ENCODE measurements around the gene CDH16. TPM values are rescaled to one million over a fixed set of nuclear protein-coding genes. Genes with fewer than 3 reads are reported as not detected.
A peak's percentile ranks its signal among the peaks of the same experiment; 100 is the strongest.
"Not testable (repeated sequence)": the region's sequence is repeated elsewhere in the genome, so short reads cannot be mapped to it uniquely, and the experiment has no call there.

Gene CDH16
- total and polyA plus RNA-seq, 8 donors, result not detected

DNA sequence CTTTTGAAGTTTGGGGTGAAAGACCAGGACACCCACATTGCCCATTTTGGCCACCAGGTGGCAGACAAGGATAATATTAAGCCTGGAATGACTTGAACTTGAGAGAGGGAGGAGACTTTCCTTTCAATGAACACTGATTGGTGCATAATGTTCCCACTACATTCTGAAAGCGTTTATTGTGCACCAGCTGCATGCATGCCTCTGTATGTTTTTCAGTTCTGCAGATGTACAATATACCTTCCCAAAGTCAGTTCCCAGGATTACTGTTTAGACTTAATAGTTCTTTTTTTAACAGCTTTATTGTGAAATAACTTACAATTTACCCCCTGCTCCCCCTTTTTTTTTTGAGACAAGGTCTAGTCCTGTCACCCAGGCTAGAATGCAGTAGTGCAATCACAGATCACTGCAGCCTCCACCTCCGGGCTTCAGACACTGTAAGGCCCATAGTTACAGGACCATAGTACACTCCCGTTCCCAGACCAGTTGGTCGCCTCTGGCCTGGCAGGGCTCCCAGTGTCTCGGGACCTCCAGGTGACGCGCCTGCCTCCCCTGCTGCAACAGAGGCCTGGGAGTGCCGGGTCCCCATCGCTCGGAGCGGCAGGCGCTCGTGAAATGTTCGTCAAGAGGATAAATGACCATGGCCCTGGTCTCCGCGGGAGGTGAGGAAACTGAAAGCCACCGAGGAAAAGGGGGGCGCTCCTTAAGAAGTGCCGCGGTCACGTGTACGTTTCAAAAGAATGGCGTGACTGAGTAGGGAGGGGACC lies 28.8 kb upstream of the CDH16 start:
- DNase-seq (peak; percentile 51 to 89 (median 76)), ATAC-seq (peak; percentile 83 to 94 (median 90)), FAIRE-seq (peak; percentile 78)
- Histone ChIP-seq H3K36me3 (peaks cover 0 to 7% (median 7%) of the 10 kb centered on the region in 3 donors), H3K4me1 (peaks cover 0 to 5% (median 0%) of the 10 kb centered on the region in 3 donors), H3K27ac (no peak overlapping the region), H3K27me3 (no peaks in the 10 kb centered on the region), H3K4me3 (peak overlapping the region; percentile 15 to 52 (median 36)), H3K9me3 (no peaks in the 10 kb centered on the region)
- 0% methylated on average over 21 to 22 of the region's 23 CpGs for WGBS, 2 donors
- intact Hi-C loops (cut with DNase I), result no loop called here
- peak; percentile 74 to 95 (median 88) for TF ChIP-seq CTCF (IDR thresholded peaks at IDR 0.05)

DNA sequence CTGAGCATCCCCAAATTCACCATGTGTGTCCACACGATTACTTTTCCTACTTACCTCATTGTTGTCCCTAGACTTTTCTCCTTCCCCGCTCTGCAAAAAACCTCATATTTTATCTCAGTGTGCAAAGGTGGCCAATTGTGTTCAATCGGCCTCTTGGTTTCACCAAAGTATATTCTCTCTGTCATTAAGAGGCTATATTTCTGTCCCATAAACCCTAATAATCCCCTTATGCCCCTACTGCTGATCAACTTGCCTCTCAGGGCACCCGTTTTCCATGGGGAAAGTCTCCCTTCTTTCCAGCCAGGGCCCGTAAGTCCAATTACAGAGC lies 28.3 kb upstream of the CDH16 start:
- no peak overlapping the region for H3K27ac ChIP-seq
- ATAC-seq (peak in 1 of 4 donors; percentile 2), FAIRE-seq (no peak), DNase-seq (no peak)
- peaks cover 0 to 12% (median 10%) of the 10 kb centered on the region in 3 donors for H3K36me3 ChIP-seq
- no peak overlapping the region for H3K4me3 ChIP-seq
- no peak for TF ChIP-seq CTCF (IDR thresholded peaks at IDR 0.05)
- H3K4me1 ChIP-seq, result peaks cover 0 to 5% (median 0%) of the 10 kb centered on the region in 3 donors
- WGBS, 2 donors, result 18 to 19% methylated on average over 5 of the region's 5 CpGs
- H3K9me3 ChIP-seq, result no peaks in the 10 kb centered on the region
- no peaks in the 10 kb centered on the region for H3K27me3 ChIP-seq
- intact Hi-C loops (cut with DNase I), result no loop called here

- Histone ChIP-seq H3K36me3 (peaks cover 0 to 16% (median 13%) of the 10 kb centered on the region in 3 donors), H3K9me3 (no peaks in the 10 kb centered on the region), H3K4me1 (peaks cover 0 to 5% (median 0%) of the 10 kb centered on the region in 3 donors), H3K4me3 (no peak overlapping the region), H3K27ac (no peak overlapping the region), H3K27me3 (no peaks in the 10 kb centered on the region)
- TF ChIP-seq CTCF (IDR thresholded peaks at IDR 0.05), result no peak
- ATAC-seq (no peak), DNase-seq (peak in 1 of 6 donors; percentile 17), FAIRE-seq (no peak)
- intact Hi-C loops (cut with DNase I), result no loop called here
- 59 to 78% methylated on average over 7 of the region's 7 CpGs for WGBS, 2 donors
These were observed 27.9 kb upstream of the CDH16 start for GRCh38 chr16:66946541-66946940.

DNA sequence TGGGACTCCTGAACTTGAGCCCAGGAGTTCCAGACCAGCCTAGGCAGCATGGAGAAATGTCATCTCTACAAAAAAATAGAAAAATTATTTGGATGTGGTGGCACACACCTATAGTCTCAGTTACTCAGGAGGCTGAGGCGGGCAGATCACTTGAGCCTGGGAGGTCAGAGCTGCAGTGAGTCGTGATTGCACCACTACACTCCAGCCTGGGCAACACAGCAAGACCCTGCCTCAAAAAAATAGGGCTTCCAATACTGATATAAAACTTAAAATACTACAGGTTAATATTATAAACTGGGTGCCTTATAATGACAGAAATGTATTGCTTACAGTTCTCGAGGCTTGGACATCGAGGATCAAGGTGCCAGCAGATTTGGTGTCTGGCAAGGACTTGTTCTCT lies 27.3 kb upstream of the CDH16 start:
- no peak overlapping the region for H3K27ac ChIP-seq
- H3K36me3 ChIP-seq, result peaks cover 0 to 22% (median 19%) of the 10 kb centered on the region in 3 donors
- DNase-seq (peak in 1 of 6 donors; percentile 8), FAIRE-seq (no peak), ATAC-seq (no peak)
- H3K9me3 ChIP-seq, result no peaks in the 10 kb centered on the region
- TF ChIP-seq CTCF (IDR thresholded peaks at IDR 0.05), result no peak
- peaks cover 0 to 5% (median 0%) of the 10 kb centered on the region in 3 donors for H3K4me1 ChIP-seq
- H3K27me3 ChIP-seq, result no peaks in the 10 kb centered on the region
- WGBS, 2 donors, result 63 to 79% methylated on average over 4 of the region's 4 CpGs
- H3K4me3 ChIP-seq, result no peak overlapping the region
- intact Hi-C loops (cut with DNase I), result no loop called here

- H3K4me3 ChIP-seq; ATAC-seq; H3K4me1 ChIP-seq; H3K27me3 ChIP-seq; FAIRE-seq; H3K27ac ChIP-seq; H3K9me3 ChIP-seq; intact Hi-C loops (cut with DNase I): not testable (repeated sequence)
- WGBS, 2 donors, result 76 to 88% methylated on average over 9 of the region's 9 CpGs
- peaks cover 0 to 30% (median 27%) of the 10 kb centered on the region in 3 donors for H3K36me3 ChIP-seq
- peak in 1 of 6 donors; percentile 12 for DNase-seq
These were observed 26.3 kb upstream of the CDH16 start for GRCh38 chr16:66944971-66945370.
